Mucosa of stomach (tissue), 1 donor: ENCODE measurements around the gene RETNLB.

Experiments
- H3K27me3 ChIP-seq: one replicate; pipeline ENCODE4 v1.7.0; 2013; ENCODE audit warnings: mild to moderate bottlenecking, low read length; ENCODE audit not compliant: control insufficient read depth, insufficient read depth
- H3K36me3 ChIP-seq: one replicate; pipeline ENCODE4 v1.7.0; 2013; ENCODE audit warnings: low read length; ENCODE audit not compliant: control insufficient read depth, insufficient read depth
- H3K4me1 ChIP-seq: one replicate; pipeline ENCODE4 v1.7.0; 2013; ENCODE audit warnings: mild to moderate bottlenecking, low read length; ENCODE audit not compliant: control insufficient read depth, insufficient read depth
- H3K4me3 ChIP-seq: one replicate; pipeline ENCODE4 v1.7.0; 2013; ENCODE audit warnings: low read length
- H3K9ac ChIP-seq: one replicate; pipeline ENCODE4 v1.7.0; 2013; ENCODE audit warnings: mild to moderate bottlenecking, low read length, moderate library complexity
- H3K9me3 ChIP-seq: one replicate; pipeline ENCODE4 v1.7.0; 2013; ENCODE audit warnings: mild to moderate bottlenecking, low read length, moderate library complexity; ENCODE audit not compliant: control insufficient read depth
- donor health status: Pancreatic carcinoma.

The RETNLB gene

GRCh38 chr3:108757404-108757982 lies at the start of gene RETNLB:
TSS of gene RETNLB (minus strand) at chr3:108757410. CDS start at chr3:108757185, 225 bp downstream.
- Histone ChIP-seq H3K9me3 (no peaks in the 10 kb centered on the region), H3K36me3 (no peaks in the 10 kb centered on the region), H3K4me3 (no peak within 1 kb of the TSS), H3K27me3 (no peaks in the 10 kb centered on the region), H3K9ac (no peak within 1 kb of the TSS), H3K4me1 (no peaks in the 10 kb centered on the region)

- no peaks in the 10 kb centered on the region for H3K9me3 ChIP-seq
- H3K9ac ChIP-seq = no peak overlapping the region
- no peaks in the 10 kb centered on the region for H3K27me3 ChIP-seq
- no peaks in the 10 kb centered on the region for H3K4me1 ChIP-seq
- no peaks in the 10 kb centered on the region for H3K36me3 ChIP-seq
- no peak overlapping the region for H3K4me3 ChIP-seq
These were observed 49.1 kb upstream of the RETNLB start for GRCh38 chr3:108806316-108806715.

DNA sequence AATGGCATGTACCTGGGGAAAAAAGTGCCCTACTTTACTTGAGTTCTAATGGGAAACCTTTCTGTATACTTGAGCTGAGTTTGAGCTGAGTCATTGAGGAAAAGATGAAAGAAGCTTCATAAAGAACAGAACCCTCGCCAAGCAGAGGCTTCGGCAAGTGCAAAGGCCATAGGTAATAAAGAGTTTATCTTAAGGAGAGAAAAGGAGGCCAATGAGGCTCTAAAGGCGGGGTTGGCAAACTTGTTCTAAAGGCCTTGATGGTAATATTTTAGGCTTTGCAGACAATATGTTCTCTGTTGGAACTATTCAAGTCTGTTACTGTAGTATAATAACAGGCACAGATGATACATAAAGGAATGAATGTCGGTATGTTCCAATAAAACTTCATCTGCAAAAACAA lies 47.8 kb upstream of the RETNLB start:
- Histone ChIP-seq H3K36me3 (no peaks in the 10 kb centered on the region), H3K4me3 (no peak overlapping the region), H3K9me3 (no peaks in the 10 kb centered on the region), H3K9ac (no peak overlapping the region), H3K4me1 (no peaks in the 10 kb centered on the region), H3K27me3 (no peaks in the 10 kb centered on the region)

- no peaks in the 10 kb centered on the region for H3K9me3 ChIP-seq
These were observed 47.2 kb upstream of the RETNLB start for GRCh38 chr3:108804437-108804836.

DNA sequence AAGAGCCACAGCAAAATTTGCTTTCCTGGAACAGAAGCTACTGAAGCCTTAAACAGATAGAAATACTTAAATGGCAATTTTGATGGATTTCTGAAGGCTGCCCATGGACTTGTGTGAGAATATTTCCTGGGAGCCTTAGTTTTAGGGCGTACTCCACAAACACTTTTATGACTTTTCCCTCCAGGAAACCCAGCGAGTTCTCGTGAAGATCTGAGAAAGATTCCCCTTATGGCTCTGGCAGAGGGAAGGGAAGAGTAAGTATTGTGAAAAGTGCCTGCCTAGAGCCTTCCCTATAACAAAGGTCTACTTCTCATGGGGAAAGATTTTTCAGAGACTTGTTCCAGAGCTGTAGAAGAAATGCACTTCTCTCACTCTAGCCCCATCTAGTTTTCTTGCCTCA lies 34.3 kb upstream of the RETNLB start:
- no peaks in the 10 kb centered on the region for H3K36me3 ChIP-seq
- H3K9ac ChIP-seq = no peak overlapping the region
- no peak overlapping the region for H3K4me3 ChIP-seq
- H3K9me3 ChIP-seq = no peaks in the 10 kb centered on the region
- no peaks in the 10 kb centered on the region for H3K4me1 ChIP-seq
- H3K27me3 ChIP-seq = no peaks in the 10 kb centered on the region

More at GRCh38 chr3:108804437-108804836, 47.2 kb upstream of the RETNLB start:
- H3K9ac ChIP-seq = no peak overlapping the region
- no peak overlapping the region for H3K4me3 ChIP-seq
- H3K4me1 ChIP-seq = no peaks in the 10 kb centered on the region
- no peaks in the 10 kb centered on the region for H3K36me3 ChIP-seq
- H3K27me3 ChIP-seq = no peaks in the 10 kb centered on the region

DNA sequence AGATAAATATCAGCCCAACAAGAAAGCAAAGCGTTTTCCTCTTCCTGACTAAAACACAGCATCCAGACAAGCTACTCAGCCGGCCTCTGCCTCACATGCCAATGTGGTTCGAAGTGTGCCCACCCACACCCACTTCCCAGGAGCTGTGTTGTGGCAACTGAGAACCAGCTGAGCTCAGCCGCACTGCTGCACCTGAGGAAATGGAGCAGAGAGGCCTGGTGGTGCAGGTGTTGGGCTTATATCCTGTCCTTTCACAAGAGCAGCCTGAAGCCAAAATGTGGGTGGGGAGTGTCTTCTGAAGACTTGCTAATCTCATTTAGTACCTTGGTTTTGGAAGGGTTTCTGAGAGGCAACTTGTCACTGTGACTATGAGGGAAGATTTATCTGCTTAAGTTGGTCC lies 23.0 kb upstream of the RETNLB start:
- Histone ChIP-seq H3K4me1 (no peaks in the 10 kb centered on the region), H3K4me3 (no peak overlapping the region), H3K9ac (no peak overlapping the region), H3K9me3 (no peaks in the 10 kb centered on the region), H3K27me3 (no peaks in the 10 kb centered on the region), H3K36me3 (no peaks in the 10 kb centered on the region)

GRCh38 chr3:108779496-108779895 lies 22.3 kb upstream of the RETNLB start:
- Histone ChIP-seq H3K9ac (no peak overlapping the region), H3K36me3 (no peaks in the 10 kb centered on the region), H3K27me3 (no peaks in the 10 kb centered on the region), H3K4me1 (no peaks in the 10 kb centered on the region), H3K9me3 (no peaks in the 10 kb centered on the region), H3K4me3 (no peak overlapping the region)

GRCh38 chr3:108775649-108776048 lies 18.4 kb upstream of the RETNLB start:
- Histone ChIP-seq H3K36me3 (no peaks in the 10 kb centered on the region), H3K4me1 (no peaks in the 10 kb centered on the region), H3K9me3 (no peaks in the 10 kb centered on the region), H3K9ac (no peak overlapping the region), H3K27me3 (no peaks in the 10 kb centered on the region), H3K4me3 (no peak overlapping the region)

DNA sequence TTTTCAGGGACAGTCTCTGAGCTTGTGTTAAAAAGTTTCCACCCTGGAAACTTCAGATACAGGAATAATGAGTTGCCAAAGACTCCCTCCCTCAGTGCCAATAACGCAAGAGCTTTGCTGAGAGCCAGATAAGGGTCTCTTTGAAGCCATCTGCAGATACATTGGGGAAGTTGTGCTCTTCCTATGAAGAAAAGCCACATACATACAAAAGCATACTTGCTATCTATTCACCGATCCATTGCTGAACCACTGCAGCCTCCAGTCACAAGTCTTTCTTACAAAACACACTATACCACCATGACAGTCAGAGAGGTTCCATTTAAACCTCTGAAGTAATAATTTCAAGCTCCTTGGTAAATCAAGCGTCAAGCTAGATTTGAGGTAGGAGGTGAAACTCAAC lies 10.0 kb upstream of the RETNLB start:
- Histone ChIP-seq H3K4me1 (no peaks in the 10 kb centered on the region), H3K9me3 (no peaks in the 10 kb centered on the region), H3K4me3 (no peak overlapping the region), H3K9ac (no peak overlapping the region), H3K27me3 (no peaks in the 10 kb centered on the region), H3K36me3 (no peaks in the 10 kb centered on the region)

DNA sequence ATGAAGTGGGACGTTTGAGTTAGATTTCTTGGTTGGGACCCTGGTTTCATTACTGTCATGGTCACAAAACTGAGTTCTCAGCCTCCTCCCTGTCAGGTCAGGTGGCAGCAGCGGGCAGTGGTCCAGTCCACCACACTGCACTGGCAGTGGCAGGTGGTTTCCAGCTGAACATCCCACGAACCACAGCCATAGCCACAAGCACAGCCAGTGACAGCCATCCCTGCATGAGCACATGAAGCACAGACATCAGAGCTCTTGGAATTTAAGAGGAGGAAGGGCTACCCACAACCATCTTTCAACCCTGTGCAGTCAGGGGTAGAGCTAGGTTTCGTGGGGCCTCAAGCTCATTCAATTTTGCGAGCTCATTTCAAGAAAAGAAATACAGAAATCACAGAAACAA lies 1.5 kb downstream of the RETNLB start:
- H3K4me1 ChIP-seq = no peaks in the 10 kb centered on the region
- no peak overlapping the region for H3K4me3 ChIP-seq
- H3K27me3 ChIP-seq = no peaks in the 10 kb centered on the region
- no peak overlapping the region for H3K9ac ChIP-seq
- H3K9me3 ChIP-seq = no peaks in the 10 kb centered on the region
- H3K36me3 ChIP-seq = no peaks in the 10 kb centered on the region

- H3K27me3 ChIP-seq = no peaks in the 10 kb centered on the region
- H3K9me3 ChIP-seq = no peaks in the 10 kb centered on the region
- no peak overlapping the region for H3K9ac ChIP-seq
- no peaks in the 10 kb centered on the region for H3K4me1 ChIP-seq
- H3K36me3 ChIP-seq = no peaks in the 10 kb centered on the region
- no peak overlapping the region for H3K4me3 ChIP-seq
These were observed 12.4 kb downstream of the RETNLB start for GRCh38 chr3:108744762-108745161.

- Histone ChIP-seq H3K9me3 (no peaks in the 10 kb centered on the region), H3K36me3 (no peaks in the 10 kb centered on the region), H3K9ac (no peak overlapping the region), H3K4me1 (no peaks in the 10 kb centered on the region), H3K4me3 (no peak overlapping the region), H3K27me3 (no peaks in the 10 kb centered on the region)
These were observed 14.3 kb downstream of the RETNLB start for GRCh38 chr3:108742929-108743328.

DNA sequence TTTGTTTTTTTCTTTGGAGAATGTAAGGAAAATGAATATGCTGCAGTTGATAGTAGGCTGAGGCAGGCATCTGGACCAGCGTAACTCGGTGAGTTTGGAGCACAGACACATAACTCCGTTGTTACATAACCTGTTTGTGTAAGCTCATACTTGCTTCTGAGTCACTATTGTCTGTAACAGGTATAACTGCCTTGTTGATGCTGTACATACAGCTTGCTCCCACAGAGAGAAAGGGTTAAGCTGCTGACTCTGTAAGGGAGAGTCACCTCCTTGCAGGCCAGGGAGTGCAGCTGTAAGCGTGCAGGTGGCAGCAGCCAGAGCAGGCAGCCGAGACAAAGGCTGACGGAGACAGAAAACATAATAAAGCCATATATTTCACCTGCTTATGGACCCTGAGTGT lies 20.4 kb downstream of the RETNLB start:
- H3K4me1 ChIP-seq = peaks cover 4% of the 10 kb centered on the region
- no peak overlapping the region for H3K9ac ChIP-seq
- H3K36me3 ChIP-seq = no peaks in the 10 kb centered on the region
- H3K9me3 ChIP-seq = no peaks in the 10 kb centered on the region
- no peak overlapping the region for H3K4me3 ChIP-seq
- H3K27me3 ChIP-seq = no peaks in the 10 kb centered on the region
